Upper lobe of right lung (tissue), 1 donor: ENCODE results near the gene DMD. TPM values are rescaled to one million over a fixed set of nuclear protein-coding genes. Genes with fewer than 3 reads are reported as not detected.

Source experiments
- ATAC-seq: fragments of 200-7000 bp; cut with Tn5 transposase; one replicate; pipeline ENCODE4 v1.9.1; 2020; ENCODE audit warnings: mild to moderate bottlenecking, moderate library complexity
- DNase-seq: peaks from one replicate; pipeline ENCODE4 v3.0.0-alpha.2; 2020
- H3K27ac ChIP-seq: fragments of 200-600 bp; one replicate; pipeline ENCODE4 v1.8.0; 2022
- H3K27me3 ChIP-seq: fragments of 200-600 bp; one replicate; pipeline ENCODE4 v1.8.0; 2022; ENCODE audit warnings: mild to moderate bottlenecking
- H3K36me3 ChIP-seq: fragments of 200-600 bp; one replicate; pipeline ENCODE4 v1.8.0; 2022
- H3K4me1 ChIP-seq: fragments of 200-600 bp; one replicate; pipeline ENCODE4 v1.8.0; 2022
- H3K4me3 ChIP-seq: fragments of 200-600 bp; one replicate; pipeline ENCODE4 v1.8.0; 2022; ENCODE audit warnings: mild to moderate bottlenecking
- H3K9me3 ChIP-seq: fragments of 200-600 bp; one replicate; pipeline ENCODE4 v1.8.0; 2022
- intact Hi-C: fragments of 100-400 bp; cut with DNase I; formaldehyde crosslinking; loops from one replicate; pipeline ENCODE4 v1.11.0; 2022
- total RNA-seq: library from RNA; stranded (reverse); fragmentation: NEBNext Ultra II Directional; extraction: Animal tissue kit (Norgen Biotek cat#: 25700); gene quantifications from one replicate; pipeline ENCODE4 v1.2.1, GENCODE V29; 2021
- TF ChIP-seq, protein P1 (sequence below): fragments of 200-600 bp; IDR thresholded peaks from one replicate; pipeline ENCODE4 v1.8.0; 2022; ENCODE audit warnings: antibody characterized with exemption
- donor health status: DM: no; HTN: yes; CAD: no; lungs with severe emphysema.

Gene DMD
- total RNA-seq, 1 donor from 2014 or later: 24.7 TPM

DNA sequence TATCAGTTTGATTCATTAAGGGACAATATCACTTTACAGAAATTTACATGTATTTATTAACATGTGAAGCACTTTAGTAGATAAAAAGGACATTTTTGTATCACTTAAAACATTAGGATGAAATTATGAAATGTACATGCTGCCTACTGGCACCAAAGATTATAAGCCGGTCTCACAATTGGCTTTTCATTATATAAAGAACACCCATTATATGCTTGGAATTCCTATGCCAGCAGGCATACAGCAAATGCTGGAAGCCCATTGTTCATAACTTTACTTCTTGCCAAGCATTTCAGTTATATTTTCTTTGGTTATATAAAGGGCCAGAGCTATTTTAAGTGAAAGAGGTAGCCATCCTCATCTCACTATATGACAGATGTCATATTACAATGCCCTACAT lies 145.9 kb downstream of the DMD start:
- TF ChIP-seq, protein P1, sequence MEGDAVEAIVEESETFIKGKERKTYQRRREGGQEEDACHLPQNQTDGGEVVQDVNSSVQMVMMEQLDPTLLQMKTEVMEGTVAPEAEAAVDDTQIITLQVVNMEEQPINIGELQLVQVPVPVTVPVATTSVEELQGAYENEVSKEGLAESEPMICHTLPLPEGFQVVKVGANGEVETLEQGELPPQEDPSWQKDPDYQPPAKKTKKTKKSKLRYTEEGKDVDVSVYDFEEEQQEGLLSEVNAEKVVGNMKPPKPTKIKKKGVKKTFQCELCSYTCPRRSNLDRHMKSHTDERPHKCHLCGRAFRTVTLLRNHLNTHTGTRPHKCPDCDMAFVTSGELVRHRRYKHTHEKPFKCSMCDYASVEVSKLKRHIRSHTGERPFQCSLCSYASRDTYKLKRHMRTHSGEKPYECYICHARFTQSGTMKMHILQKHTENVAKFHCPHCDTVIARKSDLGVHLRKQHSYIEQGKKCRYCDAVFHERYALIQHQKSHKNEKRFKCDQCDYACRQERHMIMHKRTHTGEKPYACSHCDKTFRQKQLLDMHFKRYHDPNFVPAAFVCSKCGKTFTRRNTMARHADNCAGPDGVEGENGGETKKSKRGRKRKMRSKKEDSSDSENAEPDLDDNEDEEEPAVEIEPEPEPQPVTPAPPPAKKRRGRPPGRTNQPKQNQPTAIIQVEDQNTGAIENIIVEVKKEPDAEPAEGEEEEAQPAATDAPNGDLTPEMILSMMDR: no peak
- DNase-seq: no peak
- intact Hi-C loops: no loop called here
- no peak for ATAC-seq
- H3K4me1 ChIP-seq: no peaks in the 10 kb centered on the region
- H3K4me3 ChIP-seq: no peak overlapping the region
- no peak overlapping the region for H3K27ac ChIP-seq
- H3K27me3 ChIP-seq: no peaks in the 10 kb centered on the region
- H3K9me3 ChIP-seq: no peaks in the 10 kb centered on the region
- no peaks in the 10 kb centered on the region for H3K36me3 ChIP-seq

DNA sequence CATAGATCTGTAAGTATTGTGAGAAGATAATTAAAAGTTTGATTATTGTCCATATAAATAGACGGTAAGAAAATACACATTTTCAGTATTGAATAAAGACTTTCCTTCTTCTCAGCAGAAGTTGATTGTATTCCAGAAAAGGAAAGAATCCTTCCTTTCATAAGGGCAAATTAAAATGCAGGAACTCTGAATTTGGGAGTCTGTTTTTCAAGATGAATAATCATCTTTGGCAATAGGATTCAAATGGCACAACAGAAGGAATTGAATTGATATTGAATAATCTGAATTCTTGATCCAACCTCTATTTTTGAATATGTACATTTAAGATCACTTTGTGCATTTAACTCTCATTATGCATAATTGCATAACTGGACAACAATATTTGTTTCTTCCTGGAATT lies 149.3 kb downstream of the DMD start:
- H3K4me1 ChIP-seq: no peaks in the 10 kb centered on the region
- H3K9me3 ChIP-seq: no peaks in the 10 kb centered on the region
- H3K27ac ChIP-seq: no peak overlapping the region
- DNase-seq (no peak), ATAC-seq (no peak)
- TF ChIP-seq, protein P1: no peak
- H3K36me3 ChIP-seq: no peaks in the 10 kb centered on the region
- no peak overlapping the region for H3K4me3 ChIP-seq
- intact Hi-C loops: no loop called here
- H3K27me3 ChIP-seq: no peaks in the 10 kb centered on the region

DNA sequence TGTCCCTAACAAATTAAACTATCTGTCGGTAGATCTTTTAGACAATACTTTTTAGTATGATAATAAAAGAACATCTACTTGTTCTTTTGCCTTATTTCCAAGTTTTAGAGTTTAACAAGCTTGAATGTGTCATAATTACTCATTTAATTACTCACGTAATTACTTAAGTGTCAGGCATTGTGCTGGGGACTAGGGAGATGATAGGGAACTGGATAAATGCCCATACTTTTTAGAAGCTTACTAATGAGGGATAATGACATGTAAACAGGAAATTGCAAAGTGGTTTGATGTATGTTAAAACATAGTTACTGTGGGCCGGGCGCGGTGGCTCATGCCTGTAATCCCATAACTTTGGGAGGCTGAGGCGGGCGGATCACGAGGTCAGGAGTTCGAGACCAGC lies 158.3 kb downstream of the DMD start:
- H3K36me3 ChIP-seq: no peaks in the 10 kb centered on the region
- no peaks in the 10 kb centered on the region for H3K4me1 ChIP-seq
- DNase-seq: no peak
- H3K27me3 ChIP-seq: no peaks in the 10 kb centered on the region
- no peaks in the 10 kb centered on the region for H3K9me3 ChIP-seq
- intact Hi-C loops: no loop called here
- no peak overlapping the region for H3K4me3 ChIP-seq
- H3K27ac ChIP-seq: no peak overlapping the region
- ATAC-seq: no peak
- TF ChIP-seq, protein P1: no peak

DNA sequence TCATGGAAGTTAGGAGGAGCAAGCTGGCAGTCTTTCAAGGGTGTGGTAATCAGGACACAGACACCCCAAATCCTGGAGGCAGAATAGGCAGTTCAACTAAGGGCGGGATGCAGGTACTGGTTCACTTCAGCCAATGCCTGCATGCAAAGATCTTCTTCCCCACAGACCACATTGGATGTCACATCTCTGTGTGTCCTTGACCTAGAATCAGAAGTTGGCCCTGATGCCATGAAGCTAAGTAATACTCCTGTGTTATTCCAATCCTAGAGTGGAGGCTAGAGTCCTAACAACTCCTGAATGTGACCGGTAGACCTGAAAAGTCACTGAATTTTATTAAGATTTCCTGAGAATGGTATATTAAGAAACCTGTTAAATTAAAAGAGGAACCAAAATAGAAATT lies 165.5 kb downstream of the DMD start:
- no peaks in the 10 kb centered on the region for H3K9me3 ChIP-seq
- no peaks in the 10 kb centered on the region for H3K27me3 ChIP-seq
- H3K4me3 ChIP-seq: no peak overlapping the region
- DNase-seq (no peak), ATAC-seq (no peak)
- no peaks in the 10 kb centered on the region for H3K4me1 ChIP-seq
- TF ChIP-seq, protein P1: no peak
- H3K27ac ChIP-seq: no peak overlapping the region
- no peaks in the 10 kb centered on the region for H3K36me3 ChIP-seq
- intact Hi-C loops: no loop called here

DNA sequence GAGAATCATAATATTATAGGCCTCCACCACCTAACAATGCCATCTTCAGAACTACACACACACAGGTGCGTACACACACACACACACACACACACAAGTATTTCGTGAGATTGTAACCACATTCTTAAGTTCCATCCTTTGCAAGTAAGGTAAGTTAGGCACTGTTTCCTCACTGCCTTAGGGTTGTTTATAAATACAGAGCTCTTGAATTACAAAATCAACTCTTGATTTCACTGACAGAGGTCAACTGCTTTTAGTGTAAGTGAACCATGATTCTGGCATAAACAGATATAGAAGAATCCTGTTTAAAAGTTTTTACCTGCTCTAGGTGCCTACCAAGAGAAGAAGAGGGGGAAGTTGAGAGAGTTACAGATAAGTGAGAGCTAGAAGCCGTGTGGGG lies 166.1 kb downstream of the DMD start:
- TF ChIP-seq, protein P1: no peak
- no peaks in the 10 kb centered on the region for H3K27me3 ChIP-seq

DNA sequence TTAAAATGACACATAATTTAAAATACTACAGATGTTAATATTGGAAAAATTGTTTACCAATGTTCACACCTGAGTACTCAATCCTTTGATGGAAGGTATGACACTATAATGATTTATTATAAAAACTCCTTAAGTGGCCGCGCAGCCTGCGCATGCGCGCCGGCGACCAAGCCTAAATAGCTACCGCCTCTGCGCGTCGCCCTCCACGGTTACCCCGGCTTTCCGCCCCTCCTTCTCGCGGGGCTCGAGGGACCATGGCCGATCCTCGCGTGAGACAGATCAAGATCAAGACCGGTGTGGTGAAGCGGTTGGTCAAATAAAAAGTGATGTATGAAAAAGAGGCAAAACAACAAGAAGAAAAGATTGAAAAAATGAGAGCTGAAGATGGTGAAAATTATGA lies 170.2 kb downstream of the DMD start:
- TF ChIP-seq, protein P1: no peak
- H3K27me3 ChIP-seq: no peaks in the 10 kb centered on the region
- intact Hi-C loops: no loop called here
- DNase-seq: no peak
- no peaks in the 10 kb centered on the region for H3K9me3 ChIP-seq
- no peak for ATAC-seq
- no peaks in the 10 kb centered on the region for H3K36me3 ChIP-seq
- no peak overlapping the region for H3K27ac ChIP-seq
- no peaks in the 10 kb centered on the region for H3K4me1 ChIP-seq
- H3K4me3 ChIP-seq: no peak overlapping the region

More for the DNA sequence above, 166.1 kb downstream of the DMD start:
- intact Hi-C loops: no loop called here
- DNase-seq: no peak
- H3K4me1 ChIP-seq: no peaks in the 10 kb centered on the region
- no peaks in the 10 kb centered on the region for H3K9me3 ChIP-seq
- no peak for ATAC-seq
- no peak overlapping the region for H3K27ac ChIP-seq
- no peak overlapping the region for H3K4me3 ChIP-seq
- H3K36me3 ChIP-seq: no peaks in the 10 kb centered on the region
